Activated CD4-positive, alpha-beta T cell treated with anti-CD3 and anti-CD28 coated beads, Interleukin-2, amount 10 ng/mL, durations not matched to agents 7 days and 5 days (primary cell): ENCODE data around the gene SERPINA4. TPM values are rescaled to one million over a fixed set of nuclear protein-coding genes. Genes with fewer than 3 reads are reported as not detected.

Experiments used
- CTCF ChIA-PET: fragments of 350-600 bp; sonication (Branson Sonifier 250); formaldehyde crosslinking; loops from one replicate; lab custom pipeline; 2021; ENCODE audit warnings: antibody characterized with exemption; lab: Charles Lee
- POLR2A ChIA-PET: fragments of 350-600 bp; sonication (Branson Sonifier 250); formaldehyde crosslinking; loops from one replicate; lab custom pipeline; 2021; ENCODE audit warnings: antibody characterized with exemption; lab: Charles Lee
- DNase-seq: peaks from one replicate; pipeline ENCODE4 v3.0.0-alpha.2; 2020
- H3K27ac Mint-ChIP-seq: one replicate; pipeline ENCODE4 v1.8.0; 2021; ENCODE audit warnings: mild to moderate bottlenecking, moderate library complexity, mixed read lengths
- H3K27me3 Mint-ChIP-seq: one replicate; pipeline ENCODE4 v1.8.0; 2021; ENCODE audit warnings: mixed read lengths
- H3K36me3 Mint-ChIP-seq: one replicate; pipeline ENCODE4 v1.8.0; 2021; ENCODE audit warnings: low read depth, mixed read lengths
- H3K4me1 Mint-ChIP-seq: one replicate; pipeline ENCODE4 v1.8.0; 2021; ENCODE audit warnings: mixed read lengths
- H3K4me3 Mint-ChIP-seq: one replicate; pipeline ENCODE4 v1.8.0; 2021; ENCODE audit warnings: mild to moderate bottlenecking, moderate library complexity, mixed read lengths
- H3K9me3 Mint-ChIP-seq: one replicate; pipeline ENCODE4 v1.8.0; 2021; ENCODE audit warnings: mixed read lengths
- total RNA-seq, 2 experiments: library from RNA; stranded (reverse); gene quantifications; one replicate each; pipeline ENCODE4 v1.2.3, GENCODE V29; 2021

The SERPINA4 gene, protein sequence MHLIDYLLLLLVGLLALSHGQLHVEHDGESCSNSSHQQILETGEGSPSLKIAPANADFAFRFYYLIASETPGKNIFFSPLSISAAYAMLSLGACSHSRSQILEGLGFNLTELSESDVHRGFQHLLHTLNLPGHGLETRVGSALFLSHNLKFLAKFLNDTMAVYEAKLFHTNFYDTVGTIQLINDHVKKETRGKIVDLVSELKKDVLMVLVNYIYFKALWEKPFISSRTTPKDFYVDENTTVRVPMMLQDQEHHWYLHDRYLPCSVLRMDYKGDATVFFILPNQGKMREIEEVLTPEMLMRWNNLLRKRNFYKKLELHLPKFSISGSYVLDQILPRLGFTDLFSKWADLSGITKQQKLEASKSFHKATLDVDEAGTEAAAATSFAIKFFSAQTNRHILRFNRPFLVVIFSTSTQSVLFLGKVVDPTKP
- total RNA-seq: not detected

GRCh38 chr14:94560751-94561655 lies at the start of gene SERPINA4:
TSS of gene SERPINA4 (plus strand) at chr14:94561442. CDS start at chr14:94563483, 2,041 bp downstream.
- H3K4me1 Mint-ChIP-seq: no peaks in the 10 kb centered on the region
- DNase-seq: no peak
- no peak within 1 kb of the TSS for H3K27ac Mint-ChIP-seq
- H3K27me3 Mint-ChIP-seq: no peaks in the 10 kb centered on the region
- ChIA-PET POLR2A (no interaction called here), CTCF (interaction anchor here (0.9 to 1.8 kb wide), 3 partner anchors 11 to 20 kb away, joined by 3 to 6 read pairs (median 4); no protein-coding TSS in a partner anchor)
- H3K36me3 Mint-ChIP-seq: no peaks in the 10 kb centered on the region
- H3K4me3 Mint-ChIP-seq: no peak within 1 kb of the TSS
- H3K9me3 Mint-ChIP-seq: no peaks in the 10 kb centered on the region

DNA sequence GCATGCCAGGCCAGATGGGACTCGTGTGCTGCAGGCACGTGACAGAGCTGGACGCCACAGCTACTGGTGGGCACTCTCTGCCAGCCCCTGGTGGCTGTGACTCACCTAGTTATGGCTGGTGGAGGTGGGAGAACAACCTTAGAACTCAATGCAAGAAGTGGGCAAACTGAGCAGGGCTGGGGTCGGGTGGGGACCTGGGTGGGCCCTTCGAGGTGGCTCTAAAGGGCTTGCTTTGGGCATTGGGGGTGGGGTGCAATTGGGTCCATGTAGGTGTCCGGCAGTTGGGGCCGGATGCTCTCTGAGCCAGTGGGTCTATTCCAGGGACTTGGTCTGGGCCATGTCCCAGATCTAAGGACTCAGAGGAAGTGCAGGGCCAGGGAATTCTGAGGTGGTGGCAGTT lies 46.9 kb upstream of the SERPINA4 start:
- POLR2A ChIA-PET: no interaction called here
- no peaks in the 10 kb centered on the region for H3K27me3 Mint-ChIP-seq
- H3K27ac Mint-ChIP-seq: no peak overlapping the region
- no peak overlapping the region for H3K4me3 Mint-ChIP-seq
- H3K36me3 Mint-ChIP-seq: no peaks in the 10 kb centered on the region
- CTCF ChIA-PET: no interaction called here
- peaks cover 1% of the 10 kb centered on the region for H3K9me3 Mint-ChIP-seq
- no peaks in the 10 kb centered on the region for H3K4me1 Mint-ChIP-seq
- no peak for DNase-seq

DNA sequence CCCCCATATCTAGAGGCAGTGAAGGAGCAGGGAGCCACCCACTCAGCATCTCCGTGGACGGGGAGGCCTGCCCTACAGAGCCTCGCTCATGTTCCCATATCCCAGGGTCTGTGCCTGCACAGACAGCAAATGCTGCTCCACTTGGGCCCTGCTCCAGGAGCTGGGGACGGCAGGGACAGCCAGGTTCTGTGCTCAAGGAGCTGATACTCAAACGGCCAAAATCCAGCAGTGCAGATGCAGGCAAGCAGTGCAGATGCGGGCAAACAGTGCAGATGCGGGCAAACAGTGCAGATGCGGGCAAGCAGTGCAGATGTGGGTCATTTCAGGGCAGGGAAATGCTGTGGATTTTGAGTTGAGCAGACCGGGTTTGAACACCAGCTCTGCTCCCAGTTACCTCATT lies 45.8 kb upstream of the SERPINA4 start:
- no peak overlapping the region for H3K4me3 Mint-ChIP-seq
- ChIA-PET POLR2A (no interaction called here), CTCF (no interaction called here)

GRCh38 chr14:94515856-94516255 lies 45.4 kb upstream of the SERPINA4 start:
- Mint-ChIP-seq H3K27ac (no peak overlapping the region), H3K4me1 (no peaks in the 10 kb centered on the region), H3K27me3 (no peaks in the 10 kb centered on the region), H3K9me3 (peaks cover 8% of the 10 kb centered on the region), H3K36me3 (no peaks in the 10 kb centered on the region), H3K4me3 (no peak overlapping the region)
- no peak for DNase-seq
- CTCF ChIA-PET: no interaction called here
- POLR2A ChIA-PET: no interaction called here

More for the DNA sequence above, 45.8 kb upstream of the SERPINA4 start:
- no peaks in the 10 kb centered on the region for H3K36me3 Mint-ChIP-seq
- DNase-seq: no peak
- peaks cover 8% of the 10 kb centered on the region for H3K9me3 Mint-ChIP-seq
- H3K4me1 Mint-ChIP-seq: no peaks in the 10 kb centered on the region
- no peak overlapping the region for H3K27ac Mint-ChIP-seq
- no peaks in the 10 kb centered on the region for H3K27me3 Mint-ChIP-seq

- no peaks in the 10 kb centered on the region for H3K36me3 Mint-ChIP-seq
- CTCF ChIA-PET: no interaction called here
- no peaks in the 10 kb centered on the region for H3K27me3 Mint-ChIP-seq
- no peak for DNase-seq
- H3K27ac Mint-ChIP-seq: no peak overlapping the region
- no peaks in the 10 kb centered on the region for H3K4me1 Mint-ChIP-seq
- H3K4me3 Mint-ChIP-seq: no peak overlapping the region
- peaks cover 8% of the 10 kb centered on the region for H3K9me3 Mint-ChIP-seq
- POLR2A ChIA-PET: no interaction called here
Observed at GRCh38 chr14:94517248-94517640, 44.0 kb upstream of the SERPINA4 start.

- DNase-seq: no peak
- CTCF ChIA-PET: no interaction called here
- no peaks in the 10 kb centered on the region for H3K27me3 Mint-ChIP-seq
- peaks cover 8% of the 10 kb centered on the region for H3K9me3 Mint-ChIP-seq
- no peak overlapping the region for H3K27ac Mint-ChIP-seq
- H3K4me3 Mint-ChIP-seq: no peak overlapping the region
- POLR2A ChIA-PET: no interaction called here
- H3K36me3 Mint-ChIP-seq: no peaks in the 10 kb centered on the region
- no peaks in the 10 kb centered on the region for H3K4me1 Mint-ChIP-seq
Observed at GRCh38 chr14:94517641-94518257, 43.5 kb upstream of the SERPINA4 start.

DNA sequence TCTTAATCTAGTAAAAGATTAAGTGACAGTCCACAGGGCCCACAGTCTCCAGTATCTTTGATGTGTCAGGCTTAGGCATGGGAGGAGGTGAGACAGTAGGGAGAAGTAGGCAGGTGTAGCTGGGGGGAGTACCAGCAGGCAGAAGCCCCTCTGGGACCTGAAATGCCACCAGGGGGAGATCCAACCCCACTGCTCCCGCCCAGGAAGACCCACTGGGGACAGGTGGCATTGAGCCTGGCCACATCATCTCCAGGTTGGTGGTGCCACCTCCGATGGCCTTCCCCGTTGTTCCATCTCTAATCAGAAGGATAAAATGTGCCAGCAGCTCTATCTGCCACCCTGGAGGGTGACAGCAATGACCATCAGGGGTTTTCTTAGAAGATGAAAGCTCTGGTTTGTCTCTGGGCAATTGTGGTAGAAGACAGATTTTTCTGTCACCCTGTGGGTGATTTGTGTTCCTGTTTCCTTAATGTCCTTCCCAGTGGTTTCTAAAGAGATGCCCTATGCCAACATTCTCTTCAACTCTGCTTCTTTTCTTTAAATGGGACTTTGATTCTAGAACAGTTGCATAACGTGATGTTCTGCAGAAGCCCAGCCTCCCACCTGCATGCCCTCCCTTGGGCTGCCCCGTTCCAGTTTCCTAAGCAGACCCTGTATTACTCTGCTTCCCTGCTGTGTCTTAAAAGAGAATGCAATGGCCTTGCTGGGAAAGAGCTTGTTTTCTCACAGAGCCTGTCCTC lies 39.7 kb upstream of the SERPINA4 start:
- Mint-ChIP-seq H3K4me1 (no peaks in the 10 kb centered on the region), H3K36me3 (no peaks in the 10 kb centered on the region), H3K27me3 (peaks cover 10% of the 10 kb centered on the region), H3K9me3 (peaks cover 8% of the 10 kb centered on the region), H3K4me3 (no peak overlapping the region), H3K27ac (no peak overlapping the region)
- ChIA-PET POLR2A (no interaction called here), CTCF (no interaction called here)
- DNase-seq: no peak

GRCh38 chr14:94522115-94522724 lies 39.0 kb upstream of the SERPINA4 start:
- no peak overlapping the region for H3K27ac Mint-ChIP-seq
- DNase-seq: no peak
- peaks cover 15% of the 10 kb centered on the region for H3K27me3 Mint-ChIP-seq
- H3K36me3 Mint-ChIP-seq: no peaks in the 10 kb centered on the region
- peaks cover 8% of the 10 kb centered on the region for H3K9me3 Mint-ChIP-seq
- POLR2A ChIA-PET: no interaction called here
- no peak overlapping the region for H3K4me3 Mint-ChIP-seq
- CTCF ChIA-PET: no interaction called here
- H3K4me1 Mint-ChIP-seq: no peaks in the 10 kb centered on the region

DNA sequence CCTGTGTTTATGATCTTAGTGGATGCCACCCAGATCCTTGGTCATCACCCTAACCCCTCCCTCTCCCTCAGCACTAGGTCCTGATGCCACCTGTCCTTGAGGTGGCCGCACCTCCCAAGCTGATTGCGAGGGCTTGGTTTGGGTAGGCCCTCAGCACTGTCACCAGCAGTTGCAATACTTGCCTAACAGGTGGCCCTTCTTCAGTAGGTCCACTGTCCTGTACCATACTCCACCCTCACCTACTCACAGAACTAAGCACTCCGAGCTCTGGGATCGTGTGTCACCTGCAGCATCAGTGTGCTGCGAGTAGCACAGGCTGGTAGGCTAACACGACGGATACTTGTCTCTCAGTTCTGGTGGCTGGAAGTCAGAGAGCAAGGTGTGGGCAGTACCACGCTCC lies 38.0 kb upstream of the SERPINA4 start:
- ChIA-PET CTCF (no interaction called here), POLR2A (no interaction called here)
- no peak overlapping the region for H3K4me3 Mint-ChIP-seq
- no peak for DNase-seq
- no peak overlapping the region for H3K27ac Mint-ChIP-seq
- H3K4me1 Mint-ChIP-seq: no peaks in the 10 kb centered on the region
- peaks cover 8% of the 10 kb centered on the region for H3K9me3 Mint-ChIP-seq
- H3K36me3 Mint-ChIP-seq: no peaks in the 10 kb centered on the region
- H3K27me3 Mint-ChIP-seq: peaks cover 24% of the 10 kb centered on the region

DNA sequence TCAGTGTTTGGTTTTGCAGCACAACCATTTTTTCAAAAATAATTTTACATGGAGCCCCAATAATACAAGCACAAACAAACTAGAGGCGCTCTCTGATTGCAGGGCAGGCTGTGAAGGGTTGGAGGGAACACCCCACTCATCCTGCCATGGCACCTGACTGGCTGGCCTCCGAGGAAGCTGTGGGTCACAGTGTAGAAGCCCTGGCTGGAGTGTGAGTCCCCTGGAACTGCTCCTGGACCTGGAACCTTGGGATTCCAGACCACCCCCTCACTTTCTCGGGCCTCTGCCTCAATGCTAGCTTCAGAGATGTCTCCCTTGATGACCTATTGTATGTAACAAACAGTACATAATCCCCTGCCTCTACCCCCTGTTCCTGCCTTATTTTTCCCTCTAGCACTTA lies 37.1 kb upstream of the SERPINA4 start:
- Mint-ChIP-seq H3K27me3 (peaks cover 25% of the 10 kb centered on the region), H3K4me3 (no peak overlapping the region), H3K9me3 (peaks cover 8% of the 10 kb centered on the region), H3K4me1 (no peaks in the 10 kb centered on the region), H3K36me3 (no peaks in the 10 kb centered on the region), H3K27ac (no peak overlapping the region)
- CTCF ChIA-PET: no interaction called here
- no peak for DNase-seq
- POLR2A ChIA-PET: no interaction called here

DNA sequence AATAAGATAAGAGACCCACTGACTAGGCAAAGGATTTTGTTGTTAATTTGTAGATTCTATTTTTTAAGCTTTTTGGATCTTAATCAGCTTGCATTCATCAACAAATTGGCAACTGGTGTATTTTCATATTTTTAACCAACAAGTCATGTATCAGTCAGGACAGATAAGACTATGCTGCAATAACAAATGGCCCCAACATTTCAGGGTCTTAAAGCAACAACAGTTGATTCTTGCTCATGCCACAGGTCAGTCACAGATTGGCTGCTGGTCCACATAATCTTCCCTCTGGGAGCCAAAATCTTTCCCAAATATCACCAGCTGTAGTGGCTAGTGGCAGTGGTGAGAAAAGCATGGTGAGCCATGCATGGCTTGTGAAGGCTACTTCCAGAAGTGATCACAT lies 30.1 kb upstream of the SERPINA4 start:
- H3K36me3 Mint-ChIP-seq: no peaks in the 10 kb centered on the region
- H3K9me3 Mint-ChIP-seq: no peaks in the 10 kb centered on the region
- CTCF ChIA-PET: no interaction called here
- no peak overlapping the region for H3K4me3 Mint-ChIP-seq
- H3K27me3 Mint-ChIP-seq: peaks cover 31% of the 10 kb centered on the region
- no peaks in the 10 kb centered on the region for H3K4me1 Mint-ChIP-seq
- POLR2A ChIA-PET: no interaction called here
- no peak for DNase-seq
- no peak overlapping the region for H3K27ac Mint-ChIP-seq

DNA sequence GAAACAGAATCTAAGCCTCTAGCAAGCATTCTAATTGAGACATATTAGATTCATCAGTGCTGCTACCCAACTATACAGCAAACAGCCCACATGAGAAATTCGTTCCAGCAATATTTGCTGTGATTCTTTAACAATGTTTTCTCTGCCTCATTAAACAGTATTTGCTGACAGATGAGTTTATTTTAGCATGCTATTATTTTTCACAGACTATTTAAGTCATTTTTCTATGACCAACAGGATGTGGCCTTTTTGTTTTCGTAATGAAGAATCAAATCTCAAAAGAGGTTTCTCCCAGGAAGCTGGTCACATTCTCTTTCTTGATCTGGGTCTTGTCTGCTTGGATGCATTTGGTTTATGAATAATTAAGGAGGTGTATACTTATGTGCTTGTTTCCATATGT lies 28.8 kb upstream of the SERPINA4 start:
- Mint-ChIP-seq H3K27me3 (peaks cover 22% of the 10 kb centered on the region), H3K36me3 (no peaks in the 10 kb centered on the region), H3K4me1 (no peaks in the 10 kb centered on the region)

More for the DNA sequence above, 28.8 kb upstream of the SERPINA4 start:
- H3K4me3 Mint-ChIP-seq: no peak overlapping the region
- ChIA-PET CTCF (interaction anchor here (0.7 kb wide), 1 partner anchor 669 kb away, joined by 4 read pairs; no protein-coding TSS in a partner anchor), POLR2A (no interaction called here)
- H3K27ac Mint-ChIP-seq: no peak overlapping the region
- H3K9me3 Mint-ChIP-seq: no peaks in the 10 kb centered on the region
- DNase-seq: no peak
